KMS-11 (cell line): ENCODE results near the gene SESTD1.

ENCODE experiments used
- H2AFZ ChIP-seq: fragments of 200-600 bp; sonication (generic); 2 replicates; pipeline ENCODE4 v1.6.1; 2016; ENCODE audit warnings: antibody characterized with exemption, mixed run types, low read depth
- H3K27ac ChIP-seq: fragments of 200-600 bp; sonication (generic); 2 replicates; pipeline ENCODE4 v1.6.1; 2016; ENCODE audit warnings: mild to moderate bottlenecking, mixed run types
- H3K27me3 ChIP-seq: fragments of 200-600 bp; sonication (generic); 2 replicates; pipeline ENCODE4 v1.6.1; 2017; ENCODE audit warnings: mild to moderate bottlenecking, low read depth, mixed run types, moderate library complexity; ENCODE audit not compliant: insufficient read depth
- H3K36me3 ChIP-seq: fragments of 200-600 bp; sonication (generic); 2 replicates; pipeline ENCODE4 v1.6.1; 2017; ENCODE audit warnings: mild to moderate bottlenecking, mixed run types; ENCODE audit not compliant: insufficient read depth
- H3K4me1 ChIP-seq: fragments of 200-600 bp; sonication (generic); 2 replicates; pipeline ENCODE4 v1.6.1; 2016; ENCODE audit warnings: mild to moderate bottlenecking, low read depth, mixed run types; ENCODE audit not compliant: poor library complexity, severe bottlenecking
- H3K4me2 ChIP-seq: fragments of 200-600 bp; sonication (generic); 2 replicates; pipeline ENCODE4 v1.7.0; 2016; ENCODE audit warnings: mild to moderate bottlenecking, mixed run types
- H3K4me3 ChIP-seq: fragments of 200-600 bp; sonication (generic); IDR thresholded peaks from 2 replicates; pipeline ENCODE4 v1.6.1; 2017; ENCODE audit warnings: low read depth, low read length, mixed read lengths; ENCODE audit not compliant: insufficient read depth
- H3K79me2 ChIP-seq: fragments of 200-600 bp; sonication (generic); 2 replicates; pipeline ENCODE4 v1.6.1; 2016; ENCODE audit warnings: low read depth, mixed run types; ENCODE audit not compliant: insufficient read depth
- H3K9ac ChIP-seq: fragments of 200-600 bp; sonication (generic); 2 replicates; pipeline ENCODE4 v1.6.1; 2016; ENCODE audit warnings: mild to moderate bottlenecking, mixed run types
- H4K20me1 ChIP-seq: fragments of 200-600 bp; sonication (generic); 2 replicates; pipeline ENCODE4 v1.6.1; 2016; ENCODE audit warnings: mild to moderate bottlenecking, mixed run types; ENCODE audit not compliant: insufficient read depth
- CTCF ChIP-seq: fragments of 200-600 bp; sonication (generic); conservative IDR thresholded peaks from 2 replicates; pipeline ENCODE4 v1.6.1; 2017; ENCODE audit warnings: low read depth, mild to moderate bottlenecking, antibody characterized with exemption, low read length, moderate library complexity, mixed read lengths

Gene SESTD1

GRCh38 chr2:179240481-179241451 is 23.9 kb downstream of the SESTD1 start:
- no peak overlapping the region for H3K9ac ChIP-seq
- H3K27ac ChIP-seq = no peak overlapping the region
- H3K79me2 ChIP-seq = peaks cover 14% of the 10 kb centered on the region; the same call in 1 of the 2 replicates
- H3K27me3 ChIP-seq = no peaks in the 10 kb centered on the region
- H2AFZ ChIP-seq = no peak overlapping the region
- no peak for TF ChIP-seq CTCF
- H3K4me2 ChIP-seq = no peak overlapping the region
- H3K36me3 ChIP-seq = no peaks in the 10 kb centered on the region
- no peak overlapping the region for H3K4me3 ChIP-seq
- H4K20me1 ChIP-seq = no peaks in the 10 kb centered on the region
- peaks cover 30% of the 10 kb centered on the region for H3K4me1 ChIP-seq

GRCh38 chr2:179239838-179240237 is 24.8 kb downstream of the SESTD1 start:
- Histone ChIP-seq H4K20me1 (no peaks in the 10 kb centered on the region), H3K27me3 (no peaks in the 10 kb centered on the region), H3K4me3 (no peak overlapping the region), H3K9ac (no peak overlapping the region), H2AFZ (no peak overlapping the region), H3K36me3 (no peaks in the 10 kb centered on the region), H3K79me2 (peaks cover 14% of the 10 kb centered on the region; the same call in 1 of the 2 replicates), H3K4me2 (no peak overlapping the region), H3K27ac (no peak overlapping the region), H3K4me1 (peaks cover 34% of the 10 kb centered on the region)
- no peak for TF ChIP-seq CTCF

GRCh38 chr2:179239195-179239594 is 25.4 kb downstream of the SESTD1 start:
- Histone ChIP-seq H3K27ac (no peak overlapping the region), H3K9ac (no peak overlapping the region), H3K4me2 (no peak overlapping the region), H3K4me1 (peaks cover 36% of the 10 kb centered on the region), H3K79me2 (peaks cover 8% of the 10 kb centered on the region; the same call in 1 of the 2 replicates), H3K27me3 (no peaks in the 10 kb centered on the region), H3K4me3 (no peak overlapping the region), H2AFZ (no peak overlapping the region), H4K20me1 (no peaks in the 10 kb centered on the region), H3K36me3 (no peaks in the 10 kb centered on the region)
- TF ChIP-seq CTCF = no peak

- TF ChIP-seq CTCF = no peak
- no peaks in the 10 kb centered on the region for H4K20me1 ChIP-seq
- H3K27me3 ChIP-seq = no peaks in the 10 kb centered on the region
- H3K36me3 ChIP-seq = no peaks in the 10 kb centered on the region
- no peak overlapping the region for H3K27ac ChIP-seq
- no peak overlapping the region for H3K4me2 ChIP-seq
- peaks cover 36% of the 10 kb centered on the region for H3K4me1 ChIP-seq
- H2AFZ ChIP-seq = no peak overlapping the region
- peaks cover 7% of the 10 kb centered on the region; the same call in 1 of the 2 replicates for H3K79me2 ChIP-seq
- no peak overlapping the region for H3K9ac ChIP-seq
- no peak overlapping the region for H3K4me3 ChIP-seq
Observed at GRCh38 chr2:179238027-179238426, 26.6 kb downstream of the SESTD1 start.
